AG04450 (cell line): ENCODE results near the gene ACSF3. TPM values are rescaled to one million over a fixed set of nuclear protein-coding genes. Genes with fewer than 3 reads are reported as not detected.

Experiments used
- CTCF ChIA-PET: fragments of 300-600, 350-600 bp; formaldehyde crosslinking; extraction: SDS; loops from one replicate; lab custom pipeline; 2022; ENCODE audit warnings: antibody characterized with exemption, inconsistent platforms; lab: Charles Lee
- POLR2A ChIA-PET: fragments of 350-600 bp; formaldehyde crosslinking; extraction: SDS; loops from one replicate; lab custom pipeline; 2021; ENCODE audit warnings: antibody characterized with exemption, inconsistent platforms; lab: Yijun Ruan, JAX
- DNase-seq: peaks from one replicate; pipeline ENCODE4 v3.0.0-alpha.2; 2011; ENCODE audit warnings: low read depth, low spot score
- H3K27ac ChIP-seq: one replicate; pipeline ENCODE4 v1.5.1; 2012; ENCODE audit warnings: low read depth, low read length, control low read depth
- H3K27me3 ChIP-seq: one replicate; pipeline ENCODE4 v1.6.0; 2012; ENCODE audit warnings: low read length; ENCODE audit not compliant: control insufficient read depth, insufficient read depth
- H3K4me3 ChIP-seq: 2 replicates; pipeline ENCODE4 v1.5.1; 2011; ENCODE audit warnings: mild to moderate bottlenecking, low read depth, low read length, control low read depth
- H3K9me3 ChIP-seq: 2 replicates; pipeline ENCODE4 v1.5.1; 2012; ENCODE audit warnings: low read length; ENCODE audit not compliant: control insufficient read depth, insufficient read depth
- polyA plus RNA-seq: library from polyadenylated mRNA; depleted of rRNA; stranded (reverse); fragments of >200 nt; gene quantifications from 2 replicates; pipeline ENCODE4 v1.2.3, GENCODE V29; 2011
- TF ChIP-seq, protein P1 (sequence below): IDR thresholded peaks from 2 replicates; pipeline ENCODE4 v1.5.1; 2011; ENCODE audit warnings: low read depth, low read length, control low read depth, inconsistent platforms

The ACSF3 gene
- polyA plus RNA-seq, 1 experiment, result 11.2 TPM

DNA sequence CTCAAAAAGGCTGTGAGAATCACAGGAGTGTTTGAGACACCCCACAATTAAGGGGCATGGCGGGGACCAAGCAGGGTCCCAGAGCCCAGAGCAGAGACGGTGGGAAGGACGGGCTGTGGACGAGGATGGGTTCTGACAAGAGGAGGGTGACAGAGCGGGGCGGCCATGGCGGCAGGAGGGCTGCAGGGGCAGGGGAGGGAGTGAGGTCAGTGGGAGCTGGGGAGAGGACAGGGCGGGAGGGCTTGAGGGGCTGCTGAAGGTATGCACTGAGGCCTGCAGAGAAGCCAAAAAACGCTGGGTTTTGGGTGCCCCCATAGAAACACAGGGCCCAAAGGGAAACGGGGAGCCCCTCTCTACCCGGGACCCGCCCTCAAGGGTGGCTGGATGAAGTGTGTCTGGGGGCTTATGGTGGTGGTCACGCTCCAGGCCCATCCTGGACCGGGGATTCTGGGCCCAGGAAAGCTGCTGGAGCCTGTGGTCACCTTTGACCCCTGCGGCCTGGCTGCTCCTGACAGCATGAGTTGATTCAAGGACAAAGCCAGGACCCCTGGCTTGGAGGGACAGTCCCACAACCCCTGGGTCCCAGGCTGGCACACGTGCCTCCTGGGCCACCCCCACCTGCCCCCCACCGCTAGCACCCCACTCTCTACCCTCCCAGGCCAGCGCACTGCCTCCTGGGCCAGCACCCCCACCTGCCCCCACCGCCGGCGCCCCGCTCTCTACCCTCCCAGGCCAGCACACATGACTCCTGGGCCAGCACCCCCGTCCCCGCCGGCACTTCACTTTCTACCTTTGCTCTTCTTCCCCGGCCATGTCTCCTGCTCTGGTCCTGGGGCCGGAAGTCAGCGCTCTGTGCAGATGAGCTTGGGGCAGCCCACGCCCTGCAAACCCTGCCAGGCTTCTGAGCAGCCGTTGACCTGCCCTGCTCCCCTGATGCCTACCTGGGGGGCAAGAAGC lies 31.0 kb upstream of the ACSF3 start:
- TF ChIP-seq, protein P1, sequence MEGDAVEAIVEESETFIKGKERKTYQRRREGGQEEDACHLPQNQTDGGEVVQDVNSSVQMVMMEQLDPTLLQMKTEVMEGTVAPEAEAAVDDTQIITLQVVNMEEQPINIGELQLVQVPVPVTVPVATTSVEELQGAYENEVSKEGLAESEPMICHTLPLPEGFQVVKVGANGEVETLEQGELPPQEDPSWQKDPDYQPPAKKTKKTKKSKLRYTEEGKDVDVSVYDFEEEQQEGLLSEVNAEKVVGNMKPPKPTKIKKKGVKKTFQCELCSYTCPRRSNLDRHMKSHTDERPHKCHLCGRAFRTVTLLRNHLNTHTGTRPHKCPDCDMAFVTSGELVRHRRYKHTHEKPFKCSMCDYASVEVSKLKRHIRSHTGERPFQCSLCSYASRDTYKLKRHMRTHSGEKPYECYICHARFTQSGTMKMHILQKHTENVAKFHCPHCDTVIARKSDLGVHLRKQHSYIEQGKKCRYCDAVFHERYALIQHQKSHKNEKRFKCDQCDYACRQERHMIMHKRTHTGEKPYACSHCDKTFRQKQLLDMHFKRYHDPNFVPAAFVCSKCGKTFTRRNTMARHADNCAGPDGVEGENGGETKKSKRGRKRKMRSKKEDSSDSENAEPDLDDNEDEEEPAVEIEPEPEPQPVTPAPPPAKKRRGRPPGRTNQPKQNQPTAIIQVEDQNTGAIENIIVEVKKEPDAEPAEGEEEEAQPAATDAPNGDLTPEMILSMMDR, result no peak
- H3K4me3 ChIP-seq, result no peak overlapping the region
- ChIA-PET CTCF (no interaction called here), POLR2A (no interaction called here)
- no peak for DNase-seq
- H3K27ac ChIP-seq, result no peak overlapping the region
- peaks cover 19% of the 10 kb centered on the region for H3K27me3 ChIP-seq
- H3K9me3 ChIP-seq, result no peaks in the 10 kb centered on the region; the same call in 1 of the 2 replicates

DNA sequence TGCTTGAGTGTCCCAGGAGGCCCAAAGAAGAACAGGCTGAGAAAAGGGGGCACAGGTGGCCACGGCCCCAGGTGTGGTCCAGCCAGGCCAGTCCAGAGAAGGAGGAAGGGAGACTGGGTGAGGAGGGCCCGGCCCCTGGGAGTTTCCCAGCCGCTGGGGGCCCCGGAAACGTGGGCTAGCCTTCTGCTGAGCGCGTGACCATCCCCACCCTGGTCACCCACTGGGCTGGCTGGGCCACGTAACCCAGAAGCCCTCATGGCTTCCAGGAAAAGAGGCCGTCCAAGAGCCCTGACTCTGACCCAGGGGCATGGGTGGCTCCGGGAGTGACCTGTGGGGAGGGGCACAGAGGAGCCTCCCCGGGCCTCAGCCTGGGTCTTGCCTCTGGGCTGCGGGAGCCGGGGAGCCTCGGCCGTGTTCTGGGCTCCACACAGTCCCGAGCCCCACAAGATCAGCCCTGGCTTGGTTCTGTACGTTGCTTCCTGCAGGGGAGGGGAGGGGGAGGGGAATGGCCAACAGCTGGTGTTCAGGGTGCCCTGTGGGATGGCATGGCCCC lies 29.8 kb upstream of the ACSF3 start:
- H3K27ac ChIP-seq, result no peak overlapping the region
- POLR2A ChIA-PET, result no interaction called here

DNA sequence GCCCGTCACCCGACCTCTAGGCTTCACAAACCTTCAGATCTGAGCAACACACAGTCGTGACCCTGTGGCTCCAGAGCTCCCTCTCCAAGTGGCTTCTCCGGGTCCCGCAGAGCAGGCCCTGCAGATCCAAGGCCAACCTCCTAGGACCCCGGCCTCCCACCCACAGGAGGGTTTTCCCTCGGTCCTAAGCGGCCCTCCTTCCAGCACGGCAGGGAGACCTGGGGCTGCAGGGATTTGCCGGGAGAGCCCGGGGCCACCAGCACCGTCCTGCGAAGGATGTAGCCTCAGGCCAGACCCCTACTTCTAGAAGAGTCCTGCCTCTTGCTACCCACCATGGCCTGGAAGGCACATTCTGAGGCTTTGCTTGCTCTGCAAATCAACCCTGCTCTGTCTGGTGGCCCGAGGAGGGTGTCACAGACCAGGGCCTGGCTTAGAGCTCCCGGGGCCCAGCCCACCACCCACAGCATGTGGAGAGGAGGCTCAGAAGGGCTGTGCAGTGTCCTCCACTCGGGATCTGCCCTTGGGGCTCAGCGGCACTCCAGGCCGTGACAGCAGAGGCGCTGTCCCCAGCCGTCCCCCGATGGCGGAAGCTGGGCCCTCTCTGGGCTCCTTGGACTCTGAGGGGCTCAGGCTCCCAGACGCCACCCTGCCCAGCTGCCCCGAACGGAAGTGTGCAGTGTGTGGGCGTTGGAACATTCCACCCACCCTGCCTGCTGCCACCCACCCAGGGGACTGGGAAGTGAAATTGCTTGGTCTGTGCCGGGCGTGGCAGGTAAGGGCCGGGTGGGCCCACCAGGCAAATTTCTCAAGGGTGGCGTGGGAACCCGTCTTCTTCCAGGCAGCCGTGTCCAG lies 28.8 kb upstream of the ACSF3 start:
- no peak overlapping the region for H3K4me3 ChIP-seq
- H3K9me3 ChIP-seq, result no peaks in the 10 kb centered on the region; the same call in 1 of the 2 replicates
- DNase-seq, result no peak
- peaks cover 23% of the 10 kb centered on the region for H3K27me3 ChIP-seq
- TF ChIP-seq, protein P1, result no peak
- ChIA-PET POLR2A (no interaction called here), CTCF (no interaction called here)
- no peak overlapping the region for H3K27ac ChIP-seq

More for the DNA sequence above, 29.8 kb upstream of the ACSF3 start:
- TF ChIP-seq, protein P1, result no peak
- Histone ChIP-seq H3K27me3 (peaks cover 23% of the 10 kb centered on the region), H3K4me3 (no peak overlapping the region), H3K9me3 (no peaks in the 10 kb centered on the region; the same call in 1 of the 2 replicates)
- CTCF ChIA-PET, result no interaction called here
- no peak for DNase-seq

DNA sequence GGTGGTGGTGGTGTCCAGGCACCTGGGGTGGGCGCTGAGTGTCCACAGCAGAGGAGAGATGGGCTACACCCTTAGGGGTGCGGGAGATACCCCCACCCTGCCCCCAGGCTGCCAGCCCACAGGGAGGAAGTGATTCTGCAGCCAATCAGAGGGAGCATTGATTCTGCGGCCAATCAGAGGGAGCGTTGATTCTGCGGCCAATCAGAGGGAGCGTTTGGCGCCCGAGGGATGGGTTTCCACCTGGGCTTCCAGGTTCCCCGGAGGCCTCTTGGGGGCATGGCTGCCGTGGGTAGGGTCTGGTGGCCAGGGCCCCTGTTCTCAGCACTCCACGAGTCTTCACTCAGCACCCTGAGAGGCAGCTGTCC lies 28.2 kb upstream of the ACSF3 start:
- CTCF ChIA-PET, result no interaction called here
- TF ChIP-seq, protein P1, result no peak
- Histone ChIP-seq H3K9me3 (no peaks in the 10 kb centered on the region; the same call in 1 of the 2 replicates), H3K4me3 (no peak overlapping the region), H3K27me3 (peaks cover 23% of the 10 kb centered on the region), H3K27ac (no peak overlapping the region)
- POLR2A ChIA-PET, result no interaction called here
- DNase-seq, result no peak
